OCI-LY1 (cell line): ENCODE measurements around the gene INPP5A.

Experiments used
- H2AFZ ChIP-seq: fragments of 200-600 bp; sonication (generic), shearing (Covaris generic); 2 replicates; pipeline ENCODE4 v1.6.0; 2014; ENCODE audit warnings: antibody characterized with exemption, mild to moderate bottlenecking, low read length
- H3F3A ChIP-seq: fragments of 200-600 bp; sonication (generic), shearing (Covaris generic); 2 replicates; pipeline ENCODE4 v1.6.0; 2014; ENCODE audit warnings: mild to moderate bottlenecking, antibody characterized with exemption, low read length, moderate library complexity; ENCODE audit not compliant: insufficient read depth
- H3K27ac ChIP-seq: fragments of 200-600 bp; sonication (generic); 2 replicates; pipeline ENCODE4 v1.5.1; 2014; ENCODE audit warnings: low read length, mixed run types, mild to moderate bottlenecking, low read depth; ENCODE audit not compliant: poor library complexity, severe bottlenecking
- H3K27me3 ChIP-seq: fragments of 200-600 bp; sonication (generic); 2 replicates; pipeline ENCODE4 v1.6.0; 2014; ENCODE audit warnings: antibody characterized with exemption, mild to moderate bottlenecking, low read length, moderate library complexity; ENCODE audit not compliant: insufficient read depth
- H3K36me3 ChIP-seq: fragments of 200-600 bp; sonication (generic); 2 replicates; pipeline ENCODE4 v1.6.1; 2014; ENCODE audit warnings: mild to moderate bottlenecking, antibody characterized with exemption, low read length, moderate library complexity, mixed read lengths; ENCODE audit not compliant: insufficient read depth
- H3K4me1 ChIP-seq: fragments of 200-600 bp; sonication (generic); 2 replicates; pipeline ENCODE4 v1.5.1; 2014; ENCODE audit warnings: mild to moderate bottlenecking, low read length, moderate library complexity; ENCODE audit not compliant: insufficient read depth, severe bottlenecking
- H3K4me2 ChIP-seq: fragments of 200-600 bp; sonication (generic), shearing (Covaris generic); 2 replicates; pipeline ENCODE4 v1.6.1; 2014; ENCODE audit warnings: low read length
- H3K4me3 ChIP-seq: fragments of 200-600 bp; sonication (generic); 2 replicates; pipeline ENCODE4 v1.5.1; 2014; ENCODE audit warnings: low read length, low read depth, mild to moderate bottlenecking, mixed read lengths; ENCODE audit not compliant: poor library complexity, severe bottlenecking
- H3K79me2 ChIP-seq: fragments of 200-600 bp; shearing (Covaris generic); 2 replicates; pipeline ENCODE4 v1.6.1; 2016; ENCODE audit warnings: mixed run types, low read length, mixed read lengths; ENCODE audit not compliant: insufficient read depth
- H3K9ac ChIP-seq: fragments of 200-600 bp; sonication (generic), shearing (Covaris generic); 2 replicates; pipeline ENCODE4 v1.6.1; 2014; ENCODE audit warnings: mild to moderate bottlenecking, low read length, mixed read lengths
- H3K9me2 ChIP-seq: fragments of 200-600 bp; sonication (generic), shearing (Covaris generic); 2 replicates; pipeline ENCODE4 v1.6.1; 2014; ENCODE audit warnings: low read depth, mild to moderate bottlenecking, low read length, mixed read lengths
- H3K9me3 ChIP-seq: fragments of 200-600 bp; shearing (Covaris generic); 2 replicates; pipeline ENCODE4 v1.6.1; 2014; ENCODE audit warnings: low read length, mixed read lengths
- H4K20me1 ChIP-seq: fragments of 200-600 bp; sonication (generic), shearing (Covaris generic); 2 replicates; pipeline ENCODE4 v1.6.0; 2016; ENCODE audit warnings: mild to moderate bottlenecking, low read length; ENCODE audit not compliant: insufficient read depth
- EZH2 ChIP-seq: fragments of 200-600 bp; sonication (generic), shearing (Covaris generic); IDR thresholded peaks from 2 replicates; pipeline ENCODE4 v1.8.0; 2017; ENCODE audit warnings: borderline replicate concordance, mixed run types, mild to moderate bottlenecking, antibody characterized with exemption, low read length, moderate library complexity, mixed read lengths
- TF ChIP-seq, protein P1 (sequence below): fragments of 200-600 bp; sonication (generic), shearing (Covaris generic); IDR thresholded peaks from 2 replicates; pipeline ENCODE4 v1.5.1; 2017; ENCODE audit warnings: mild to moderate bottlenecking, antibody characterized with exemption, low read length, moderate library complexity, mixed read lengths

Gene INPP5A

GRCh38 chr10:132580617-132581016, 43.0 kb downstream of the INPP5A start:
- no peak for TF ChIP-seq EZH2
- TF ChIP-seq, protein P1, sequence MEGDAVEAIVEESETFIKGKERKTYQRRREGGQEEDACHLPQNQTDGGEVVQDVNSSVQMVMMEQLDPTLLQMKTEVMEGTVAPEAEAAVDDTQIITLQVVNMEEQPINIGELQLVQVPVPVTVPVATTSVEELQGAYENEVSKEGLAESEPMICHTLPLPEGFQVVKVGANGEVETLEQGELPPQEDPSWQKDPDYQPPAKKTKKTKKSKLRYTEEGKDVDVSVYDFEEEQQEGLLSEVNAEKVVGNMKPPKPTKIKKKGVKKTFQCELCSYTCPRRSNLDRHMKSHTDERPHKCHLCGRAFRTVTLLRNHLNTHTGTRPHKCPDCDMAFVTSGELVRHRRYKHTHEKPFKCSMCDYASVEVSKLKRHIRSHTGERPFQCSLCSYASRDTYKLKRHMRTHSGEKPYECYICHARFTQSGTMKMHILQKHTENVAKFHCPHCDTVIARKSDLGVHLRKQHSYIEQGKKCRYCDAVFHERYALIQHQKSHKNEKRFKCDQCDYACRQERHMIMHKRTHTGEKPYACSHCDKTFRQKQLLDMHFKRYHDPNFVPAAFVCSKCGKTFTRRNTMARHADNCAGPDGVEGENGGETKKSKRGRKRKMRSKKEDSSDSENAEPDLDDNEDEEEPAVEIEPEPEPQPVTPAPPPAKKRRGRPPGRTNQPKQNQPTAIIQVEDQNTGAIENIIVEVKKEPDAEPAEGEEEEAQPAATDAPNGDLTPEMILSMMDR = no peak
- H3K9me2 ChIP-seq = no peaks in the 10 kb centered on the region
- H3K79me2 ChIP-seq = no peaks in the 10 kb centered on the region

GRCh38 chr10:132582137-132582536, 44.5 kb downstream of the INPP5A start:
- TF ChIP-seq, protein P1 = no peak
- no peak for TF ChIP-seq EZH2
- Histone ChIP-seq H3K4me1 (no peaks in the 10 kb centered on the region), H3K9me2 (no peaks in the 10 kb centered on the region), H3K9ac (no peak overlapping the region), H3K79me2 (no peaks in the 10 kb centered on the region), H3K27me3 (no peaks in the 10 kb centered on the region), H3K4me2 (no peak overlapping the region), H3K36me3 (no peaks in the 10 kb centered on the region), H3K27ac (no peak overlapping the region), H3K9me3 (no peaks in the 10 kb centered on the region), H4K20me1 (no peaks in the 10 kb centered on the region), H2AFZ (no peak overlapping the region), H3F3A (no peaks in the 10 kb centered on the region), H3K4me3 (no peak overlapping the region)

More at GRCh38 chr10:132580617-132581016, 43.0 kb downstream of the INPP5A start:
- no peaks in the 10 kb centered on the region for H3K27me3 ChIP-seq
- H3K27ac ChIP-seq = no peak overlapping the region
- no peak overlapping the region for H3K4me2 ChIP-seq
- no peaks in the 10 kb centered on the region for H3F3A ChIP-seq
- H3K9me3 ChIP-seq = no peaks in the 10 kb centered on the region
- H3K4me1 ChIP-seq = no peaks in the 10 kb centered on the region
- no peaks in the 10 kb centered on the region for H3K36me3 ChIP-seq
- H4K20me1 ChIP-seq = no peaks in the 10 kb centered on the region
- no peak overlapping the region for H2AFZ ChIP-seq
- H3K4me3 ChIP-seq = no peak overlapping the region
- H3K9ac ChIP-seq = no peak overlapping the region

- no peaks in the 10 kb centered on the region for H4K20me1 ChIP-seq
- no peak overlapping the region for H3K27ac ChIP-seq
- H3K4me2 ChIP-seq = no peak overlapping the region
- H3K9ac ChIP-seq = no peak overlapping the region
- no peaks in the 10 kb centered on the region for H3K27me3 ChIP-seq
- H3F3A ChIP-seq = no peaks in the 10 kb centered on the region
- no peak overlapping the region for H3K4me3 ChIP-seq
- no peaks in the 10 kb centered on the region for H3K4me1 ChIP-seq
- H3K79me2 ChIP-seq = no peaks in the 10 kb centered on the region
- H3K9me3 ChIP-seq = no peaks in the 10 kb centered on the region
- H3K36me3 ChIP-seq = no peaks in the 10 kb centered on the region
- TF ChIP-seq EZH2 = no peak
- TF ChIP-seq, protein P1 = no peak
- H2AFZ ChIP-seq = no peak overlapping the region
- no peaks in the 10 kb centered on the region for H3K9me2 ChIP-seq
Observed at GRCh38 chr10:132582771-132583170, 45.2 kb downstream of the INPP5A start.
